DMS79 treated with DMSO at 0.1 percent for 48 hours (cell line): Measurements from ENCODE around the gene RAB31.
"Not testable (repeated sequence)": the region's sequence is repeated elsewhere in the genome, so short reads cannot be mapped to it uniquely, and the experiment has no call there.

Source experiments
- DNase-seq: peaks from one replicate; lab custom pipeline; 2025; lab: John Stamatoyannopoulos, UW

RAB31 gene

GRCh38 chr18:9762526-9762925 is 54.4 kb downstream of the RAB31 start:
- DNase-seq: no peak

GRCh38 chr18:9763157-9763556 is 55.1 kb downstream of the RAB31 start:
- no peak for DNase-seq

GRCh38 chr18:9764011-9764481 is 55.9 kb downstream of the RAB31 start:
- no peak for DNase-seq

GRCh38 chr18:9765501-9765900 is 57.4 kb downstream of the RAB31 start:
- DNase-seq: no peak

GRCh38 chr18:9766076-9766481 is 58.0 kb downstream of the RAB31 start:
- DNase-seq: no peak

- no peak for DNase-seq
Observed at GRCh38 chr18:9766740-9767139, 58.6 kb downstream of the RAB31 start.

- not testable (repeated sequence) for DNase-seq
Observed at GRCh38 chr18:9768071-9768691, 60.1 kb downstream of the RAB31 start.

- DNase-seq: not testable (repeated sequence)
Observed at GRCh38 chr18:9770111-9770510, 62.0 kb downstream of the RAB31 start.

GRCh38 chr18:9771261-9771976 is 63.3 kb downstream of the RAB31 start:
- no peak for DNase-seq

- DNase-seq: no peak
Observed at GRCh38 chr18:9771977-9772660, 64.0 kb downstream of the RAB31 start.

GRCh38 chr18:9772847-9773677 is 65.0 kb downstream of the RAB31 start:
- DNase-seq: no peak

- DNase-seq: no peak
Observed at GRCh38 chr18:9774150-9774549, 66.0 kb downstream of the RAB31 start.

GRCh38 chr18:9775178-9775577 is 67.1 kb downstream of the RAB31 start:
- no peak for DNase-seq

- DNase-seq: no peak
Observed at GRCh38 chr18:9779630-9780029, 71.5 kb downstream of the RAB31 start.

GRCh38 chr18:9782073-9782857 is 74.2 kb downstream of the RAB31 start:
- DNase-seq: no peak

GRCh38 chr18:9786631-9787030 is 78.5 kb downstream of the RAB31 start:
- DNase-seq: no peak

- DNase-seq: no peak
Observed at GRCh38 chr18:9787036-9787435, 78.9 kb downstream of the RAB31 start.

- DNase-seq: no peak
Observed at GRCh38 chr18:9787712-9788111, 79.6 kb downstream of the RAB31 start.

- no peak for DNase-seq
Observed at GRCh38 chr18:9788140-9788539, 80.0 kb downstream of the RAB31 start.

GRCh38 chr18:9788860-9789259 is 80.8 kb downstream of the RAB31 start:
- DNase-seq: no peak

GRCh38 chr18:9790261-9790660 is 82.2 kb downstream of the RAB31 start:
- DNase-seq: no peak
